Heart left ventricle (tissue), 13 donors: ENCODE data around the gene ZNF586.

ENCODE experiments used
- CTCF ChIP-seq, 12 donors: fragments of 200-600 bp; sonication (generic) in 4 of 12; IDR thresholded peaks; one replicate each; pipeline versions ENCODE4 v1.5.0 to v1.8.0; 2018 to 2022; ENCODE audit warnings: antibody characterized with exemption in 12 of 12, mild to moderate bottlenecking in 5 of 12
- POLR2A ChIP-seq, 2 donors: fragments of 450-650 bp; IDR thresholded peaks; one replicate each; pipeline ENCODE4 v1.6.1; 2017; ENCODE audit warnings: antibody characterized with exemption in 2 of 2, mild to moderate bottlenecking in 2 of 2, moderate library complexity in 2 of 2
- donor health status: ischemic (EF 13 %, LVEDD 7.1; RV severe dilation, severe dysfunction).
- donor health status: DM: no; HTN: yes; CAD: no.
- donor health status: DM: no; HTN: no; CAD: no.
- donor health status: ischemic (EF 25% LVEDD 6.9; RV normal size, moderate dysfunction).
- donor health status: ischemic (EF 25% LVEDD 5.7; RV mildly dilated, moderate dysfunction).
- donor health status: ischemic (EF 35%, LVEDD 5.7; RV mildly dilated, moderate dysfunction).
- donor health status: nonischemic (EF 11% LVEDD 7.7; RV severe dilation, severe dysfunction).
- donor health status: DM: yes; HTN: yes; CAD: no.
- donor health status: PGD.
- donor health status: ischemic (EF 29% LVEDD 5.4; RV normal size, mild dysfunction).
- donor health status: nonischemic (EF 23%, LVEDD 6.1; RV moderate dilation, normal function).

GRCh38 chr19:57755031-57755430 is 14.4 kb upstream of the ZNF586 start:
- TF ChIP-seq CTCF (IDR thresholded peaks at IDR 0.05) = no peak
- TF ChIP-seq POLR2A (IDR thresholded peaks at IDR 0.05) = no peak
